Astrocyte (in vitro differentiated cells and primary cell): ENCODE data around the gene SLC25A21. TPM values are rescaled to one million over a fixed set of nuclear protein-coding genes. Genes with fewer than 3 reads are reported as not detected.

Experiments used
- DNase-seq: peaks from one replicate; pipeline ENCODE4 v3.0.0-alpha.2; 2010; ENCODE audit warnings: low read depth
- FAIRE-seq: peaks from 2 replicates; lab custom pipeline; 2011; peaks lifted over from hg19 to GRCh38; lab: Jason Lieb, UNC
- H2AFZ ChIP-seq: 2 replicates; pipeline ENCODE4 v1.6.0; 2012; ENCODE audit warnings: low read depth, low read length, inconsistent platforms
- H3K27ac ChIP-seq: 2 replicates; pipeline ENCODE4 v1.5.1; 2011; ENCODE audit warnings: low read depth, low read length, inconsistent platforms
- H3K27me3 ChIP-seq: 2 replicates; pipeline ENCODE4 v1.6.0; 2011; ENCODE audit warnings: low read length, inconsistent platforms; ENCODE audit not compliant: insufficient read depth
- H3K36me3 ChIP-seq: 2 replicates; pipeline ENCODE4 v1.5.1; 2011; ENCODE audit warnings: low read length, inconsistent platforms; ENCODE audit not compliant: insufficient read depth
- H3K4me1 ChIP-seq: 2 replicates; pipeline ENCODE4 v1.5.1; 2011; ENCODE audit warnings: low read length, inconsistent platforms; ENCODE audit not compliant: insufficient read depth
- H3K4me2 ChIP-seq: 2 replicates; pipeline ENCODE4 v1.6.0; 2012; ENCODE audit warnings: low read length, inconsistent platforms
- H3K4me3 ChIP-seq: 2 replicates; pipeline ENCODE4 v1.5.1; 2011; ENCODE audit warnings: low read depth, mild to moderate bottlenecking, low read length, inconsistent platforms; ENCODE audit not compliant: insufficient read depth
- H3K79me2 ChIP-seq: 2 replicates; pipeline ENCODE4 v1.6.0; 2012; ENCODE audit warnings: mild to moderate bottlenecking, low read length, inconsistent platforms; ENCODE audit not compliant: insufficient read depth
- H3K9ac ChIP-seq: 2 replicates; pipeline ENCODE4 v1.6.0; 2012; ENCODE audit warnings: mild to moderate bottlenecking, low read length, inconsistent platforms
- H3K9me3 ChIP-seq: 2 replicates; pipeline ENCODE4 v1.5.1; 2012; ENCODE audit warnings: low read depth, mild to moderate bottlenecking, low read length, inconsistent platforms; ENCODE audit not compliant: insufficient read depth
- H4K20me1 ChIP-seq: 2 replicates; pipeline ENCODE4 v1.6.0; 2012; ENCODE audit warnings: low read length, inconsistent platforms; ENCODE audit not compliant: insufficient read depth
- H3K27ac Mint-ChIP-seq: one replicate; pipeline ENCODE4 v1.8.0; 2021; ENCODE audit warnings: mild to moderate bottlenecking, mixed read lengths; ENCODE audit not compliant: unreplicated experiment
- H3K27me3 Mint-ChIP-seq: one replicate; pipeline ENCODE4 v1.8.0; 2021; ENCODE audit warnings: low read depth, mixed read lengths; ENCODE audit not compliant: unreplicated experiment
- H3K36me3 Mint-ChIP-seq: one replicate; pipeline ENCODE4 v1.8.0; 2021; ENCODE audit warnings: low read depth, mixed read lengths; ENCODE audit not compliant: unreplicated experiment
- H3K4me1 Mint-ChIP-seq: one replicate; pipeline ENCODE4 v1.8.0; 2021; ENCODE audit warnings: low read depth, mixed read lengths; ENCODE audit not compliant: unreplicated experiment
- H3K4me3 Mint-ChIP-seq: one replicate; pipeline ENCODE4 v1.8.0; 2021; ENCODE audit warnings: mild to moderate bottlenecking, moderate library complexity, mixed read lengths; ENCODE audit not compliant: unreplicated experiment
- H3K9me3 Mint-ChIP-seq: one replicate; pipeline ENCODE4 v1.8.0; 2021; ENCODE audit warnings: mild to moderate bottlenecking, mixed read lengths; ENCODE audit not compliant: unreplicated experiment
- CTCF ChIP-seq: IDR thresholded peaks from 2 replicates; pipeline ENCODE4 v1.5.1; 2011; ENCODE audit warnings: low read depth, mild to moderate bottlenecking, inconsistent platforms, low read length, moderate library complexity; ENCODE audit not compliant: insufficient read depth
- EZH2 ChIP-seq: IDR thresholded peaks from 2 replicates; pipeline ENCODE4 v1.6.1; 2012; ENCODE audit warnings: mild to moderate bottlenecking, low read length, inconsistent platforms; ENCODE audit not compliant: insufficient read depth
- total RNA-seq: library from RNA; stranded (reverse); gene quantifications from 2 replicates; pipeline ENCODE4 v1.2.1, GENCODE V29; 2021

SLC25A21 gene
- total RNA-seq, 1 donor from 2014 or later, result 1.5 TPM

GRCh38 chr14:36672095-36672494 is 500.3 kb downstream of the SLC25A21 start:
- no peaks in the 10 kb centered on the region for H3K79me2 ChIP-seq

GRCh38 chr14:36671149-36671548 is 501.3 kb downstream of the SLC25A21 start:
- Histone ChIP-seq H3K4me3 (no peak overlapping the region), H2AFZ (no peak overlapping the region), H3K36me3 (no peaks in the 10 kb centered on the region), H3K27me3 (peaks cover 25% of the 10 kb centered on the region), H3K79me2 (no peaks in the 10 kb centered on the region), H3K4me1 (no peaks in the 10 kb centered on the region), H4K20me1 (no peaks in the 10 kb centered on the region), H3K4me2 (no peak overlapping the region), H3K9ac (no peak overlapping the region), H3K9me3 (no peaks in the 10 kb centered on the region), H3K27ac (no peak overlapping the region)
- Mint-ChIP-seq H3K36me3 (no peaks in the 10 kb centered on the region), H3K4me1 (peaks cover 5% of the 10 kb centered on the region), H3K27ac (no peak overlapping the region), H3K4me3 (no peak overlapping the region), H3K27me3 (peaks cover 24% of the 10 kb centered on the region), H3K9me3 (no peaks in the 10 kb centered on the region)
- DNase-seq, result no peak
- no peak for FAIRE-seq
- TF ChIP-seq EZH2 (no peak), CTCF (no peak)

More at GRCh38 chr14:36672095-36672494, 500.3 kb downstream of the SLC25A21 start:
- Histone ChIP-seq H3K27ac (no peak overlapping the region), H3K4me3 (no peak overlapping the region), H3K4me2 (no peak overlapping the region), H3K9me3 (no peaks in the 10 kb centered on the region), H3K27me3 (peaks cover 18% of the 10 kb centered on the region), H3K4me1 (no peaks in the 10 kb centered on the region), H2AFZ (no peak overlapping the region), H4K20me1 (no peaks in the 10 kb centered on the region), H3K9ac (no peak overlapping the region), H3K36me3 (no peaks in the 10 kb centered on the region)
- TF ChIP-seq EZH2 (no peak), CTCF (no peak)
- no peaks in the 10 kb centered on the region for H3K9me3 Mint-ChIP-seq
- FAIRE-seq (no peak), DNase-seq (no peak)
- no peak overlapping the region for H3K4me3 Mint-ChIP-seq
- no peak overlapping the region for H3K27ac Mint-ChIP-seq
- H3K4me1 Mint-ChIP-seq, result peaks cover 5% of the 10 kb centered on the region
- H3K36me3 Mint-ChIP-seq, result no peaks in the 10 kb centered on the region
- peaks cover 19% of the 10 kb centered on the region for H3K27me3 Mint-ChIP-seq

GRCh38 chr14:36667679-36668078 is 504.7 kb downstream of the SLC25A21 start:
- H3K4me1 ChIP-seq, result peaks cover 3% of the 10 kb centered on the region
- no peaks in the 10 kb centered on the region for H4K20me1 ChIP-seq
- no peaks in the 10 kb centered on the region for H3K79me2 ChIP-seq
- no peak overlapping the region for H3K27ac ChIP-seq
- FAIRE-seq (no peak), DNase-seq (no peak)
- Mint-ChIP-seq H3K36me3 (no peaks in the 10 kb centered on the region), H3K4me3 (no peak overlapping the region), H3K27me3 (peaks cover 56% of the 10 kb centered on the region), H3K4me1 (peaks cover 4% of the 10 kb centered on the region), H3K9me3 (no peaks in the 10 kb centered on the region), H3K27ac (no peak overlapping the region)
- no peak overlapping the region for H3K9ac ChIP-seq
- H3K27me3 ChIP-seq, result peaks cover 53% of the 10 kb centered on the region
- H3K9me3 ChIP-seq, result peaks cover 2% of the 10 kb centered on the region
- no peak overlapping the region for H3K4me2 ChIP-seq
- H3K36me3 ChIP-seq, result no peaks in the 10 kb centered on the region
- TF ChIP-seq CTCF, result no peak
- no peak overlapping the region for H2AFZ ChIP-seq
- no peak overlapping the region for H3K4me3 ChIP-seq
